Upper lobe of left lung (tissue), 4 donors: ENCODE data around the gene OR6Q1.

ENCODE experiments used
- CTCF ChIP-seq, 6 experiments: fragments of 450-650 bp in 4 of 6; fragments of 200-600 bp in 2 of 6; sonication (generic) in 2 of 6; IDR thresholded peaks; one replicate each; pipeline ENCODE4 v1.5.1; 2016 to 2019; ENCODE audit warnings: antibody characterized with exemption in 6 of 6
- POLR2AphosphoS5 ChIP-seq, 2 donors: sonication (generic); formaldehyde crosslinking; IDR thresholded peaks; one replicate each; pipeline ENCODE4 v1.5.1; 2017; ENCODE audit warnings: antibody characterized with exemption in 2 of 2

GRCh38 chr11:58043379-58043778 is 12.6 kb downstream of the OR6Q1 start:
- TF ChIP-seq CTCF (IDR thresholded peaks at IDR 0.05) (no peak), POLR2AphosphoS5 (IDR thresholded peaks at IDR 0.05) (no peak)
